HG02588 (cell line): ENCODE measurements around the gene ADGRF1.
"Not testable (repeated sequence)": the region's sequence is repeated elsewhere in the genome, so short reads cannot be mapped to it uniquely, and the experiment has no call there.

ENCODE experiments used
- ATAC-seq: cut with Tn5 transposase; IDR thresholded peaks from one replicate; pipeline ENCODE4 v1.9.1; 2021; ENCODE audit warnings: mild to moderate bottlenecking, moderate library complexity; ENCODE audit not compliant: unreplicated experiment

The ADGRF1 gene

DNA sequence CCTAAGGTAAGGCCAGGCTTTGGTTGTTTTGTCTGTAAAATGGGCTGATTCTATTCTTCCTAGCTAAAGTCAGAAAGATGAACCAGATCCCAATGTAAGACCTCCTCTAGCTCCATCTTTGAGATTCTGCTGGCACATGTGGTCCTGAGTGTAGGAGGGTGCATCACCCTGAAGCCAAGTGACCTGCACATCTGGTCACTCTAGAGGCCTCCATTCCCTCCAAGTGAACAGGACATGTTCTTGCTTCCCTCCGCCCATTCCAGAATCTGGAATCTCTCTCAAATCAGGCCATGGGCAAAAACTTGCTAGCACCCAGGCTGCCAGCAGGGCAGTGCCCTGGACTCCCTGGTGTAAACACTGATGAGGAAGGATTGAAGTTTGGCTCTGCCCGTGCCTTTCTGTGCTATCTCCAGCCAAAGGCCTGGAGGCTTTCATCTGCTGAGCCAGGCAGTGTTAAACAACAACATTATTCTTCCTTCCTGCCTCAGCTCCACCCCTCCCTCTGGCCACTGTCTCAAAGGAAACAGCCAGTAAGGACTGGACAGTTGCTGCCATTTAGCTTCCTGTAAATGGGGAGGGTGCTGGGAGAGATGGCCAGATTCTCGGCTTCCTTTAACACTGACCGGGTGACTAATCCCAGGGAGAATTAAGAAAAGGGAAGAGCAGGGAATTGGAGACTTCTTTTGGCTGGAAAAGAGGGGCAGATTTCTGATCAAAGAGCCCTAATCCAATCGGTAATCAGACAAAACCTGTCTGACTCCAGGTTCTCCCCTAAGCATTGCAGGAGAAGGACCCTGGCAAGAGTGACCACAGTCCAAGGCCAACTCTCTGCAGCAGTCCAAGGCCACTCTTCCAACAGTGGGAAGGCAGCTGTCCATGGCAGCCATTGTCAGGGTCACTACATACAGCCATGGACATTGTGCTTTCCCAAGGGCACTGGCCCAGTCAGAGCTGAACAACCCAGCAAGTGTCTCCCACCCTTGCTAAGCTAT lies 19.5 kb upstream of the ADGRF1 start:
- ATAC-seq, result no peak

- no peak for ATAC-seq
Measured at GRCh38 chr6:47059216-47059885, 17.2 kb upstream of the ADGRF1 start.

DNA sequence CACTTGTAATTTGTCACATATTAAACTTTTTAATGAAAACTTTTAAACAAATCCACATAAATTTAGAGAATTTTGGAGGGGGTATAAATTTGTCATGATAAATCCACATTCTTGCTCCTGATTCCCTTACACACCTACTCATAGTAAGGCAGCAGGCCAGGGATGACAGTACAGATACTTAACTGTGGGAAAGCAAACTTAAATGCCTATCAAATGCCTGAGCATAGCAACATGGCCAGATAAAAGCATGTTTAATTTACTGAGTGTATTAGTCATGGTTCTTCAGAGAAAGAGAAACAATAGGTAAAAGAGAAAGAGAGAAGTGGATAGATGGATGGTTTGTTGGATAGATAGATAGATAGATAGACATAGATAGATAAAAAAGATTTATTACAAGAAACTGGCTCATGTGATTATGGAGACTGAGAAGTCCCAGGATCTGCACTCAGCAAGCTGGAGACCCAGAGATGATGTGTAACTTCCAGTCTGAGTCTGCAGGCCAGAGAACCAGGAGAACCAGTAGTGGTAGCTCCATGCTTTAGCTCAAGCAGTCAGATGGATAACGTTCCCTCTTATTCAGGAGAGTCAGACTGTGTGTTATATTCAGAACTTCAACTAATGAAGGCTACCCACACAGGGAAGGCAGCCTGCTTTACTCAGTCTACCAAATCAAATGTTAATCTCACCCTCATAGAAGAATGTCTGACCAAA lies 15.9 kb upstream of the ADGRF1 start:
- no peak for ATAC-seq

GRCh38 chr6:47056832-47057231 lies 14.7 kb upstream of the ADGRF1 start:
- no peak for ATAC-seq

GRCh38 chr6:47054302-47054701 lies 12.2 kb upstream of the ADGRF1 start:
- not testable (repeated sequence) for ATAC-seq

GRCh38 chr6:47048638-47049037 lies 6.5 kb upstream of the ADGRF1 start:
- ATAC-seq, result no peak

DNA sequence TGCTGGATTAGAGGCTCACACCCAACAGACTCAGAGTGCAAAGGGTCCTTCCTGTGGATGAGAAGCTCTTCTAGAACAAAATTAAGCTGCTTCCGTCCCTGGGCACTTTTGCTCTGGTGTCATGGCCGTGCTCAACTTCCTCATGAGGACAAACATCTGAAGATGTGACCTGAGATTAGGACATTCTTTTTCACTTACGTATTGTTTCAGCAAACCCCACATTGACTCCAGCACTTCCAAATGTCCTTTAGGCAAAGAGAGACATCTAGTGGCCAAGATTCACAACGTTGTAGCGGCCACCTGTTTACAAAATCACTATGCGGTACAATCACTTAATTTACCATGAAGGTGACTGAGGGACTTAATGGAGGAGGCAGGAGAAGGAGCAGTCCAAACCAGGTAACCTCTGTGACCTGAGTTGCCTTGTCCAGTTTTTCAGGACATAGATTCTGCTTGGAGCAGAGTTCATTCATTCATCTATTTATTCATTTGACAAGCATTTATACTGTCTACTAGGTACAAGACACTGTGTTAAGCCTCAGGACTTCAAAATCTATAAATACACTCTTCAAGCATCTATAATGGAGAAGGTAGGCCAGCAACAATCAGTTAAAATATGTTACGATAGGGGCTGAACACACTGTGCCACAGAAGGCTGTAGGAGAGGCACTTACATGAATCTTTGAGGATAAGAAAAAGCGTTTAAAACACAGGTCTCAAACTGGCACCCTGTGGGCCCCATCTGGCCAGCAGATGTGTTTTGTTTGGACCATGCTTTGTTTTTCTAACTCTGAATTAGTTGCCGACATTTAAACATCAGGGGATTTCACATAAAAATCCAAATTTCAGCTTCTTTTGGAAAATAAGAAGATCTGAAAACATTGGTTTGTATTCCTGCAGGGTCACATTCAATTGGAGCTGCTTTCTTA lies 5.6 kb upstream of the ADGRF1 start:
- peak; percentile 66 for ATAC-seq

GRCh38 chr6:47047097-47047478 lies 5.0 kb upstream of the ADGRF1 start:
- ATAC-seq, result no peak

- ATAC-seq, result no peak
Measured at GRCh38 chr6:47044397-47044796, 2.3 kb upstream of the ADGRF1 start.

DNA sequence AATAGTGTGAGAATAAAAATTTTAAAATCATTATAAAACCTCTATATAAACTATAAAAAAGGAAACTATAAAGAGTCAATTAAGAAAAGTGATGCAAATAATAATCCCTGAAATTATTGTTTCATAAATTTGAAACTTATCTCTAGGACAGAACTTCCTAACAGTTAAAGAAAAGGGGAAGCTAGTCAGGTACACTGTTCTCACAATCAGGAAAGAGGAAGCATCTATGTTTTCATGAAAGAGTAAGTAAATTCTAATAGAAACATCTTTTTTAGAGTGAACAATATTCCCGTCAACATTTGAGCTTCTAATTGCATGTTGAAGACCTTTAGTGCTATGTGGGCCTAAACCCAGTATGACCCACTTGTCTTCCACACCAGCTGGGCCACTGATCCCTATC lies 1.2 kb upstream of the ADGRF1 start:
- ATAC-seq, result no peak

DNA sequence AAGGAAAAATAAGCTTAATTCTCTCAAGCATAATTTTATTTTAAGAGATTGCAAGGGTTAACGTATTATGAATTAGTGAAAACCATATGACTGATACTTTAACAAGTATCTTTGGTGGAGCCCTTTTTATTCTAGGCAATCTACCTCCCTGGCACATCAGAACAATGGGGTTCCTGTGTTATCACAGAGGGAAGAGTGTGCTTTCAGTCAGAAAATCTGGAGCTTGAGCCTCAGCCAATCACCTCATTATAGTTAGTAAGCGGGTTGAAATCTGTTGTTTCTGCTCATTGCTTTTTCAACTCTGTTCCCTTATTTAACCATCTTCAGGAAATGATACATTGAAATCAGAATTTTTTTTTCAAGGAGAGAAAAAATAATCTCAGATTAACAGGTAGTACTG lies 391 bp downstream of the ADGRF1 start:
- no peak for ATAC-seq

DNA sequence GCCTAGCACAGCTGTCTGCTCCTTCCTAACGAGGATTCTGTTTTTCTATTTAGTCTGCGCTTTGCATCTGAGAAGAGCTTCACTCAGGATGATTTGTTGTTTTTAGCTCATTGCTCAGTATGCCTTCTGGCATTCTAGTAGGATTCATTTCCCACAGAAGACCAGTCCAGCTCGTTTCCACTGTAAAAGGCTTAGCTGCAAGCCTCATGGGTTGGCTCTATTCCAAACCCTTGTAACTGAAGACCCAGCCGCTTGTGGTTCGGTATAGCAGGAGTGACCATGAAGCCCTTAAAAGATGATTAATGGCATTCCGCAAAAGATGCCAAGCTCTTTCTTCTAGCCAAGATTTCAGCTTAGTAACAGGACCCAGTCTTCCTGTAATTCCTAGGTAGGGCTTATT lies 7.2 kb downstream of the ADGRF1 start:
- ATAC-seq, result no peak

DNA sequence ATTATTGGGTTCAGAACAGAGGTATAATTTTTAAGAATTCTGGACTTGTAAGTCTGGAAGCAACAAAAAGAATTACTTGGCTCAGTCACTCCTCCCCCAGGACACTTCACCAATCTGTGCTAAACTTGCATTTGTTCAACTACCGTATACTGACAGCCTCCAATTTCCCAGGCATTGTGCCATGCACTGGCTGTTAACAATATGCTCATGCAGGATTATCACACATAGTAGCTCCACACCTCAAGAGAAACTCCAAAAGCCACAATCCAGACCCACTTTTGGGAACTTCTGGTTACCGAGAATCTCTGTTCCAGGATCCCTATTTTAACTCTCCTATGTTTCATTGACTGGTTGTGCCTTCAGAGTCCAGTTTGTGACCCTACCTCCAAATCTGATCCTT lies 7.7 kb downstream of the ADGRF1 start:
- no peak for ATAC-seq

DNA sequence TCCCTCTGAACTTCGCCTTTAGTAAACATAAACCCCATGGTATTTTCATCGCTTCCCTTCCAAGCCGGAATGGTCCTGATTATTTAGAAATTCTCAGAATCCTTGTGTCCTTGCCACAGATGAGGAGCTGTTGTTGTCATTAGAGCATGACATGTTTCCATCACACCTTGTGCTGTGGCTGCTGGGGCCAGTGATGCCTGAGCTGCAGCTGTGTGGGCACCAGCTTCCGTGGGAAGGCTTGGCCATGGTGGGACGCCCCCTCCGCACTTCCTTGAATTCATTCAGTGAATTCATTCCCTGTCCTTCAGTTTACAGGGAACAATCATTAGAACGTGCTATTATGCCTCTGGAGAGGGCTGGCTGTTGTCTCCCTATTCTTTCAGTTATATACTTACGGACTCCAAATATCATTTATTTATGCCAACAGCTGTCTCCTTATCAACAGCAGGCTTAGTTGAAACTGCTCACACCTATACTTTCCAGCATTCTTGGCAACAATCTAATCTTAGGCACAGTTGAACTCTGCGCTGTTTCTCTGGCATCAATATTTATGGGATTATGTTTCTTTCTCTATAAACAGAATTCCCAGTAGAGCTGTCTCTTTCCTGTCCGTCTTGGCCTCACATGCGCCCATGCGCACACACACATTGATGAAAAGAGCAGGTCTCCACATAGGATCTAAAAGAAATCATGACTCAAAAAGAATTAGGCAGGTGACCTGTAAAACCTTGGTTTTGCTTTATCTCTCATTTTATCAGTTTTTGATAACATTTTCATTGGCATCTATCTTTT lies 9.0 kb downstream of the ADGRF1 start:
- ATAC-seq, result no peak

- no peak for ATAC-seq
Measured at GRCh38 chr6:47031656-47032055, 10.5 kb downstream of the ADGRF1 start.

DNA sequence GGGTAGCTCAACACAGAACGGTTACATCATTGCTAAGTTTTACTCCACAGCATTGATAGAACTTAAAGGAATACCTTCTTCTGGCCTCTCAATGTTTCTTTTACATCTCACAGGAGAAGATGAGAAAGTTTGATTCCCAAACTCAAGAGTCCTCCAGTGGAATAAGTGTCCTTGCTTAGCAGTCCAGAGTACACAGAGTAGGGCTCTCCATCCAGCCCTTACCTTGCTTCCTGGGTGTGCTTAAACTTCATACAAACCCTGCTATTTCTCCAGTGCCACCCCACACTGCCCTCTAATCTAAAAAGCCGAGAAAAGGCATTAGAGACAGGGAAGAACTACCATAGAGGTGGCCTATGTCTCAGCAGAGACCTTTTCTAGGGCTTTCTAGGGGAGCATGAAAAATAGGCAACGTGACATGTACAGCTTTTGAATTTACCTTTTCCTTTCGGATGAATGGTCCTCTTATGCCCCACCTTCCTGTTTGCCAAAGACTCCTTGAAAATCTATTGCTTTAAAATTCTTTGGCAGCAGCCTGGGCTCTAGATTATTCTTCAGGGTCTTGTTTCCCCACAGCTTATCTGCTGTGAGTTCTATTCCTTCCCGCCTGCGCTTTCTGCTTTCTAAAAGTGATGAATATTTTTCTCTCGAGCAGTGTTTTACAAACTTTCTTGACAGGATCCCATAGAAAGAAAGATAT lies 12.1 kb downstream of the ADGRF1 start:
- ATAC-seq, result no peak

DNA sequence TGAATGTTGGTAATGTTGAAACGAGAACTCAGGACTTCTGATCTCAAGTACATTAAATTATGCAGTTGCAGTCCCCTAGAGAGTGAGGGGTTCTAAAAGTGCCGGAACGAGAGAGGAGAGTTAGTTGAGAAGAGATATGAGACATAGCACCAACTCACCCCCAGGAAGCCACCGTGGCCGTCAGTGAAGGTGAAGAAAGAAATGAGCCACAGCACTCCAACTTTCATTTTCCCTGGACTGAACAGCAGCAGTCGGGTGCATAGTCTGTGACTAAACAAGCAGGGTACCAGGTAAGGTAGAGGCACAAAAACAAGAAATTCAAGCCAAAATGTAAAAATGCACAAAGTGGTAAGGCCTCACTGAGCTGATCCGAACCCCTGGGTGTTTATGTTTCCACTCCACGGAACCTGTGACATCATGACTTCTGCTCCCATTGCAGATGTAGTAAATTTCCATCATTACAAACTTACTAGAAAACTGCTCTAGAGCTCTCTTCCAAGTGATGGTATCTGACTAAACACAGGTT lies 13.2 kb downstream of the ADGRF1 start:
- ATAC-seq, result no peak

DNA sequence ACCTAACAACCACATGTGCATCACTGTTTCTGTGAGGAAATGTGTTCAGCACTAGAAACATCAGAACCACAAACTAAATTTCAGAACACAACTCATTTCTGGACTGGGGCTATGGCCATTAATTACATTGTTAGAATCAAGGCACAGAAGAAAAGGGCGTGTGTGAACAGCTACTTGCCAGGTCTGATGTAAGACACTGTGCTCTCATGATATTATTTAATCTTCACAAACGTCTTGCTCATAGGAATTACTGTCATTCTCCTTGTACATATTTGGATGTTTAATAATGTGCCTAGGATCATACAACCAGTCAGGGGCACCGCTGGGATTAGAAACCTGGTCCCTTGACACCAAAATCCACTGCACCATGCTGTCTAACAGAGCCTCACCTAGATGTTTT lies 14.8 kb downstream of the ADGRF1 start:
- no peak for ATAC-seq

GRCh38 chr6:47026679-47027078 lies 15.5 kb downstream of the ADGRF1 start:
- ATAC-seq, result no peak
